Left hindlimb (tissue), 1 donor: ENCODE measurements around the gene P4HB.

Experiments
- DNase-seq: peaks from one replicate; pipeline ENCODE4 v3.0.0-alpha.2; 2018

P4HB gene

DNA sequence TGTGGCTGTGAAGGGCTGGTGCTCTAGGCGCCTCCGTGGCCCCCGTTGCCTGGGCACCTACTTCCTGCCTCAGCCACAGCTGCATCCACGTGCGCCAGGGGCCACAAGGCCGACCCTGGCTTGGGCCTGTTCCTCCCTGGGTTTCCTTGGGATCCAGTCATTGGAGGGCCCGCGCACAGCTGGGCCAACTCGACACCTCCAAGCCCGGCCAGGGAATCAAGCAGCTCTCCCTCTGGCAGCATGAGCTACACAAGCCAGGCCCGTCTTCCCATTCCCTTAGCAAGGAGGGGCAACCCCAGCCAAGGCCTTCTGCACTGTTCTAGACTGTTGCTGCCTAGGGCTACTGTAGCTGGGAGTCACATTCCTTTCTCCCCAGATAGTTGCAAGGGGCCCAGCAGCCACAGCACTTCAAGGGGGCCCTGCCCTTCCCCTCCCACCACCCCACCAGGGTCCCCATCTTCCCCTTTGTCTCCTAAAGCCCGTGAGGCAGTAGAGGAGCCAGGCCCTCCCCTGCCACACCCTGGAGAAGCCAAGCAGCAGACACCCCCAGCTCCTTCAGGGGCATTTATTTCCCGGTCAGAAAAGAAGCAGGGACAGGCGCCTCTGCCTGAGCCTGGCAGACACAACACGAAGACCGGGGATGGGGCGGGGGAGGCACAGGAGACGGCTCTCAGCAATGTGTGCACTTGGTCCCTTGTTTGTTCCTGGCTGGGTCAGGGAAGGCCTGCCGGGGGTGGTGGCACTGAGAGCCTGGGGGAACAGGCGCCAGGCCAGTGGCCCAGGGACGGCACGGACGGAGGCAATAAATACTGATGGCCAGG, 7.0 kb upstream of the P4HB start:
- DNase-seq = no peak

DNA sequence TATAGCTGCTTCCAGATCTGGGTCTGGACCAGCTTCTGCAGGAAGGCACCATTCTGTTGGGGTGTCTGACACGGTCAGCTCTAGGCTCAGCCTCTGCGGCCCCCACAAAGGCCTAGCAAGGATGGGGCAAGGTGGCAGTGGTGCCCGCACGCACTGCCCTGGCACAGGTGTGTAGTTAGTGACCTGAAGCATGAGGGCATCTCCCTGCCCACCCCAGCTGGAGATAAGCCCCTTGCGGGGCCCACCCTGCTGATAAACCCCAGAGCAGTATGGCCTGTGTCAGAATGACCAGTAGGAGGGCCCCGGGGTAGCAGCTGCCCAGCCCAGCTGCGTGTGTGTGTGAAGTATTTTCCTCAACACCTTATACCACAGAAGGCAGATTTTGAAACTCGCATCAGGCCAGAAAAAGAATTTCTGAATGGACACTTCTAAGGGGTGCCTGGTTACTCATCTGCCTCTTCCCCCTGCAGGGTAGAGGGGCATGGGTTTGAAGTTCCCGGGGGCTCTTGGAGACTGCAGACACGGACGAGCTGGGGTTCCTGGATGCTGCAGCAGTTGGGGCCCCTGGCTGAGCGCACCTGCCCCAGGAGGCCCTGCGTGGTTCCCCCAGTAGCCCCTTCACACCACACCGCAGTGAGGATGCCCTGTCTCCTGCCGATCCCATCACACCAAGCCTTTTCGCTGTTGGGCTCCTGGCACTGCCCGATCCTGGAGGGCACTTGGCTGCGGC, 6.3 kb upstream of the P4HB start:
- DNase-seq = no peak

DNA sequence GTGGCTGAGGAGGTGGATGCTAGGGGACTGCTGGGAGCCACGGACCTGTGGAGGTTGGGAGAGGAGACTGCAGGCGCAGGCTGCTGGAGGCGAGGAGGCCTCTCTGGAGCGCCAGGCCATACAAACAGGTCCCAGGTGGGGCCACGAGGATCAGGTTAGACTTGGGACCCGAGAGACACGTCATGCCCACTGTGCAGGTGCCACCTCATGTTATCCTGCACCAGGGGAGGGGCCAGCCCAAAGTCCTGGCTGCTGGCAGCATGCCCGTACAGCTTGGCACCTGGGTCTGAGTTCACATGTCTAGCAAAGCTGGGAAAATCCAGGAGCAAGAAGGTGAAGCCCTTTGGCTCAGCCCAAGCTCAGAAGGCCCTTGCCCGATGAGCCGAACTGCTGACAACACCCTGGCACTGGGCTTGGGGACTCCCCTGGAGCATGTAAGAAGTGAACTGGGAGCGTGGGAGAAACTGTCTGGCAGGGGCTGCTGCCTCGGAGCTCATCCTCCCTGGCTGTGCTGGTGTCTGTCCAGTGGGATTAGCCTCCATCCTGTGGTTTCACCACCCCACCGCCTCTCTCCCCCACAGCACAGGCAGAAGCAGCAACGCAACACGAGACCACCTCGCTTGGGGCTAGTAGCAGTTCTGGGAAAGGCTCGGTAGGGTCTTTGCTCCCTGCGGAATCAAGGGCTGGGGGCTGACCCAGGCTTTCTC, 5.6 kb upstream of the P4HB start:
- DNase-seq = no peak

DNA sequence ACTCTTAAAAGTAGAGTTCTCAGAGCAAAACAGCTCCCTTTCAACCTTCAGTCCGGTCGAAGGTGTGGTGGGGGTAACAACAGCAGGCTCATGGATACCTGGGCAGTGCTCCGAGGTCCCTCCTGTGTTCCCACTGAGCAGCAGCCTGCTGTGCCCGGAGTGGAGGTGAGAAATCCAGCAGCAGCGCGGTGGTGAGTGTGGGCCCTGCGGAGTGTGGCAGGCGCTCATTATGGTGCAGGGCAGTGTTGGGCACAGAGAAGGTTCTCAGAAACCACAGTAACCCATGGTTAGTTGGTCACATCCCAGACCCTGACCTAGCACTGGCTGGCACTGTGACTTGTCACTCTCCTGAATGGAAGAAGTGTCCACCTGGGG, 5.0 kb upstream of the P4HB start:
- no peak for DNase-seq

DNA sequence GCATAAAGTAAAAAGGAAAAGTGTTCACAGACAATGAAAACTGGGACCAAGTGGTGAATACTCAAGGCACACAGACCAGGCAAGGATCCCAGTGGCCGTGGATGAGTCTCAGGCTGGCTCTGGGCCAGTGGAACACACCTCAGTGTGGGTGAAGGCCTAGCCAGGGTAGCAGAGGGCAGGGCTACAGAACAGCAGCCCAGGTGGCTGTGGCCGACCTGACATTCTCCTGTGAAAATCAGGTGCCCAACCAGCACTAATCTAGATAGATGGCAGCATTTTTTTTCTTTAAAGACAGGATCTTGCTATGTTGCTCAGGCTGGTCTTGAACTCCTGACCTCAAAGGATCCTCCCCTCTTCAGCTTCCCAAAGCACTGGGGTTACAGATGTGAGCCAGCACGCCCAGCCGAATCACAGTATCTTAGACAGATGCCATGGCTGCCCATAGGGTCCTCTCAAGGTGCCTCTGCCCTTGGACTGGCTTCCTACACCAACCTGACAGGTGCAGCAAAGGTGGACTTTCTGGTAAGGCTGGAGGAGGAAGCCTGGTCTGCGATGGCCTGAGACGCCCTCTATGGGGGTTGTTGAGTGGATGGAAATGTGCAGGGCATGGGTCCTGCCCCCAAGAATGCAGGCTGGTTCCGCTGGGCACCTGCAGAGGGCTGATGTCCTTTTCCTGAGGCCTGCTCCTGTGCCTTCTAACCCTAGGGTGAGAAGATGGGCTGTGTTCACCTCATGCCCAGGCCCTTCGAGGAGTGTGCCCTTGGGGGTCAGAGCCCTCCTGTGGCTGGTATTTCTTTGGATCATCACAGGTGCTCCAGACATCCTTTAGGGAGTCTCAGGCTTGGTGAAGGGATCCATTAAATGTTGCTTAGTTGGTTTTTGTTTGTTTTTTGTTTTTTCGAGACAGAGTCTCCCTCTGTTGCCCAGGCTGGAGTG, 3.8 kb upstream of the P4HB start:
- DNase-seq = no peak

DNA sequence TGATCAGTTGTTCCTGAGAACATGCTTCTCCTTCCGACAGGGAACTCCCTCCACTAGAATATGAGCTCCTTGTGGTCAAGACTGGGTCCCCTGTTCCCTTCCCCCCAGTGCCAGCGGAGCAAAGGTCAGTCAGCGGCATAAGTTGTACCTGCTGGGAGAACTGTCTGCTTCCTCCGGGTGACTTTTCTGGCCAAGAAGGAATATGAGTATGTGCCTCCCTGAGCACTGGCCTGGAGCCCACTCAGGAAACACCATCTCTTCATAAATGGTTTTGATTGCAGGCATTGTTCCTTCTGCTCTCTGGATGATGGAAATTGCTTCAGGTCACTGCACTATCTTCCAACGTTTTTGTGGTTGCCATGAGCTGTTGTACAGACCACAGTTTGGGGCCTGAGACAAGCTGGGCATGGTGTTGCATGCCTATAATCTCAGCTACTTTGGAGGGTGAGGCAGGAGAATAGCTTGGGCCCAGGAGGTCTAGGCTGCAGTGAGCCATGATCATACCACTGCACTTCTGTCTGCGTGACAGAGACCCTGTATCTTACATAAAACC, 2.9 kb upstream of the P4HB start:
- DNase-seq = no peak

DNA sequence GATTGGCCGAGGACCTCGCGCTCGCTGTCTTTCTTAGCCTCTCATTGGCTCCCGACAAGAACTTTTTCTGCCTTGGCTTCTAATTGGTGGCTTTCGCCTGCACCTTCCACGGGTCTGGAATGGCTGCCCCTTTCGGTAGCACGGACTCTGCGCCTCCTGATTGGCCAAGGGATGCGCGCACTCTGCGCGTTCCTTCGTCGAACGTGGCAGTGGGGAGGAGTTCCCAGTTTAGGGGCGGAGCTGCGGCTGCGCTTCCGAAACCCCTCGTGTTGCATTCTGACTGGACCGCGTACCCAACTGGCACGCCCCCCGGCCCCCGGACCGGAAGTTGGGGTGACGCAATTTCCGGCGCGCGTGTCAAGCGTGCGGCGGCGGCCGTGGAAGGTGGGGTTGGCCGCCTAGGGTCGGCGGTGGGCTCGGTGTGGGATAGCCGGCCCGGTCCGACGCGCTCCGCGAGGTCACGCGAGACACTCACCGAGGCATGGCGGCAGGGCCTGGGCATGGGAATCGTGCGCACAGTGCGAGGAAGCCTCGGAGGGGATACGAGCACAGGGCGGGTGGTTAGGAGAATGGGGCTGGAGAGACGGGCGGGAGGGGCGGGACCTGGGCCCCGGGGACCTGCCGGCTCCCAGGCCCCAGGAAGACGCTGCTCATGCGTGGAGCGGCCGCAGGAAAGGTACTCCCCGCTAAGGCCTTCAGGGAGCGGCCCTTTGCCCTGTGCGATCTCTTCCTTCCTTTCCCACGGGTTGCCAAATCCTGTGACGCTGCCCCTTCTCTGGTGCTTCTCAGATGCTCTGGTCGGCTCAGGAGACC, 627 bp upstream of the P4HB start:
- peak; percentile 100 for DNase-seq

DNA sequence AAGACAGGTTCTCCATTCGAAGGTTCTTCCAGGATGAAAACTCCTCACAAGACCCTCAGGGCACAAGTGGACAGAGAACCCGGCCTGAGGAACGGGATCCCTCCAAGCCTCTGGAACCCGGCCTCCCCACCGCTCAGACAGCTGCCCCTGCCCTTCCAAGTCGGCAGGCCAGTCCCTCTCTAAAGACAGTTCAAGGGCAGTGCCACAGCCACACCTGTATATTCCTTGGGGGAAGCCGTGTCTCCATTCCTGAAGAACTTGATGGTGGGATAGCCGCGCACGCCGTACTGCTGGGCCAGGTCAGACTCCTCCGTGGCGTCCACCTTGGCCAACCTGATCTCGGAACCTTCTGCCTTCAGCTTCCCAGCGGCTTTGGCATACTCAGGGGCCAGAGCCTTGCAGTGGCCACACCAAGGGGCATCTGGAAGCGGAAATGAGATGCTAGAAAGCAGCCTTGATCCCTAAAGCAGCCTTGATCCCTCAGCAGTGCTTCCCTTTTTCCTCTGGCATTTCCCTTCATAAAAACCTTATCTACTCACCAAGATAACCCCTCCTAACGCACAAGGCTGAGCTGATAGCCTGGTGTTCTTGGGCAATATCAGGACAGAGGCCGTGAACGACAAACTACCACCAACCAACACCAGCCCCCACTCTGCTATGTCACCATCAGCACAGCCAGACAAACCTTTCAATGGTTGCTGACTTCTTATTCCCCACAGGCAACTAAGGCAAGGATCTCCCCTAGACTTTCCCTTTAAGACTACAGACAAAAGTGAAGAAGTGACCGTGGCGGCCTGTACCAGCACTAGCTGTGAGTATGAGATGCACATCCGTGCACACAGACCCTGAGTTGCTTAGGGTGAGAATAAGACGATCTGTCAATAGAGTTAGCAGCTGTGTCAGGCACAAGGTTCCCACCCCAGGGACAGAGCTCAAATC, 1.1 kb downstream of the P4HB start:
- DNase-seq = no peak

DNA sequence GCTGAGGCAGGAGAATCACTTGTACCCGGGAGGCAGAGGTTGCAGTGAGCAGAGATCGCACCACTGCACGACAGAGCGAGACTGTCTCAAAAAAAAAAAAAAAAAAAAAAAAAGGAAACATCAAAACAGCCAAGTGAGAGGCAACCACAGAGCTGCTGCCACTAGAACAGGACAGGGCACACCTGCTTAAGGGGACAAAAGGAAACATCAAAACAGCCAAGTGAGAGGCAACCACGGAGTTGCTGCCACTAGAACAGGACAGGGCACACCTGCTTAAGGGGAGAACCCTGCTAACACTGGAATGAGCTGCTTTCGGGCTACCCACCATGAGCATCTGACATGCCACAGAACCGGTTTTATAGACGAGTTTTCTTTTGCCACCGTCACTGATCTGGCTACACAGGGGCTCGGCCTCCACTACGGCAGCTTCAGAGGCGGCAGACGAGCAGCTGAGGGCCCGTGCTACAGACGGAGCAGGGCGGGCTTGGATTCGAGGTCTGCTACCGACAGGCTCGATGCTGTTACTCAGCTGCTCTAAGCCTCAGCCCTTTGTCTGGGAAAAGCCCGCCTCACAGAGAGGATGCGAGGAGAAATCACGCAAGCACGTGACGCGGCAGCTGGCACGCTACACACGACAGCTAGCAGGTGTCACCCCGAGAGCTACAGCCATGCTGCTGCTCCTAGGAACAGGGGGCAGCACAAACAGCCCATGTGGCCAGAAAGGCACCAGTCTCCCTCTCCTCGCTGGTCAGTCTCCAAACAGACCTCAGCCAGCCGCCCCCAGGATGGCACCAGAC, 2.0 kb downstream of the P4HB start:
- no peak for DNase-seq

DNA sequence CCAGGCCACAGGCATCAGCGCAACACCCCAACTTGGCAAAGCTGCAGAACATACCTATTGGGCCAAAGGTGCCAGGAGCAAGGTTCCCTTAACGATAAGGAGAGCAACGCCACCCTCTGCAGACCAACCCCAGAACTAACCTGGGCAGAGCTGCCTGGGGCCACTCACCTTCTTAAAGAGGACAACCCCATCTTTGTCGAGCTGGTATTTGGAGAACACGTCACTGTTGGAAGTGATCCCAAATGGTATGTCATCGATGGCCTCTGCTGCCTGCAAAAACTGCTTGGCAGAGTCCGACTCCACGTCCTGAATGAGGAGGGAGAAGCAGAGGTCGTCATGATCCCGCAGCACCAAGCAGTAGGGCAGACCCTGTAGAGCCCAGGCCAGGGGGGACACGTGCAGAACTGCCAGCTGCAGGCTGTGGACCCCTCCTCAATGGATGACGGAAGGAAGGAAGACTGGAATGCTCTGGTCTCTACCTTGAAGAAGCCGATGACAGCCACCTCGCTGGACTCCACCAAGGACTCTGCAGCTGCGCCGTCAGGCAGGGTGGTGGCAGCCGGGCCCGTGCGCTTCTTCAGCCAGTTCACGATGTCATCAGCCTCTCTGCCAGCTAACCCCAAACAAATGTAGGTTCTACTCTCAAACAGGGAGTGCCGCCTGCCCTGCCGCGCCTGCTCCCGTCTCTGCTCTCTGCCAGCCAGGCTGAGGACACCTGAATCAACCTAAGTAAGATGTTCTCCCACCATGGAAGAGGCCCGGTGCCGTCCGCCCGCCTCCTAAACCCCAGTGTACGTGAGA, 5.2 kb downstream of the P4HB start:
- no peak for DNase-seq

DNA sequence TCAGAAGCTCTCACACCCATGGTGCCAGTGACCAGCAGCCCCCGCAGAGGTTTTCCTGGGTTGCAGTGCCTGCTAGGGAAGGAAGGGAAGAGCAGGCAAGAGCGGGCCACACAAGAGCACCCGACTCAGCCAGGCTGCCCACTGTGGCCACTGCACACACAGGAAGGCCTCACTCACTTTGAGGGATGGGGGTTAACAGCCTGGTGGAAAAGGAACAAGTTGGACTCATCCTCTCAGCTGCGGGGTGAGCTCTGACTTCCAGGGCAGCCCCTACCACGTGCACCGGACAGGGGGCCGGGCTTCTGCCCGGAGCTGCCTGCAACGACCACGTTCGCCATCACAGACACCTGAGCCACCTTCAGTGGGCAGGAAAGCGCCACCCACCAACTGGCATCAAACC, 8.1 kb downstream of the P4HB start:
- no peak for DNase-seq

DNA sequence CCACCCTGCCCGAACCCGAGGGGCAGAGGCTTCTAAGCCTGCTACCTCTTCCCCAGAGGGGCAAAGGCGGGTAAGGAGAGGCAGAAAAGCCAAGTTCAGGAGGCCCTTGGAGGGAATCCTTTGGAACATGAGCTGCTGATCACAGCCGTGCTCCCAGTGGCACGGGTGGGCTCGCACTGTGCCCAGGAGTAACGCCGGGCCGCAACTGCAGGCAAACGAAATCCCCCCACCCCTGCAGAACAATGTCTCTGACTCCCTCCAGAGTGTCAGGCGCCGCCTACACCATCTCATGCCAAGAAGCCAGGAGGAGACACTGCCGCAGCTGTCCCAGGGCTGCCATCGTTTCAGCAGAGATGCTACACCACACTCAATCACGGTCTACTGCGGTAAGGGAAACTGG, 8.9 kb downstream of the P4HB start:
- no peak for DNase-seq

DNA sequence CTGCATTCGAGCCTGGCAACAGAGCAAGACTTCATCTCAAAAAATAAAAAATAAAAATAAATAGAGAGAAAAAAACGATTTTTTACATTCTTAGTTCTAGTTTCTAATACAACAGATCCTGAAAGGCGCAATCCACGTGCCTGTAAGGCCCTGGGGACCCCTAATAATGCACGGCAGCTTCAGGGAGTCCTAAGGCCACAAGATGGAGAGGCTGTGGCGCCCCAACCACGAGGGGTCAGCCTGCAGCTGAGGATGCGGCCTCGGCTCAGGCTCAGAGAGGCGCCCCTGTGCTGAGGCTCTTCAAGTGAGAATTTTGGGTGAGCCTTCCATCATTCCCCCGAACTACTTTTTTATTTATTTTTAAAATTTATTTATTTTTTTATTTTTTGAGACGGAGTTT, 10.9 kb downstream of the P4HB start:
- no peak for DNase-seq

DNA sequence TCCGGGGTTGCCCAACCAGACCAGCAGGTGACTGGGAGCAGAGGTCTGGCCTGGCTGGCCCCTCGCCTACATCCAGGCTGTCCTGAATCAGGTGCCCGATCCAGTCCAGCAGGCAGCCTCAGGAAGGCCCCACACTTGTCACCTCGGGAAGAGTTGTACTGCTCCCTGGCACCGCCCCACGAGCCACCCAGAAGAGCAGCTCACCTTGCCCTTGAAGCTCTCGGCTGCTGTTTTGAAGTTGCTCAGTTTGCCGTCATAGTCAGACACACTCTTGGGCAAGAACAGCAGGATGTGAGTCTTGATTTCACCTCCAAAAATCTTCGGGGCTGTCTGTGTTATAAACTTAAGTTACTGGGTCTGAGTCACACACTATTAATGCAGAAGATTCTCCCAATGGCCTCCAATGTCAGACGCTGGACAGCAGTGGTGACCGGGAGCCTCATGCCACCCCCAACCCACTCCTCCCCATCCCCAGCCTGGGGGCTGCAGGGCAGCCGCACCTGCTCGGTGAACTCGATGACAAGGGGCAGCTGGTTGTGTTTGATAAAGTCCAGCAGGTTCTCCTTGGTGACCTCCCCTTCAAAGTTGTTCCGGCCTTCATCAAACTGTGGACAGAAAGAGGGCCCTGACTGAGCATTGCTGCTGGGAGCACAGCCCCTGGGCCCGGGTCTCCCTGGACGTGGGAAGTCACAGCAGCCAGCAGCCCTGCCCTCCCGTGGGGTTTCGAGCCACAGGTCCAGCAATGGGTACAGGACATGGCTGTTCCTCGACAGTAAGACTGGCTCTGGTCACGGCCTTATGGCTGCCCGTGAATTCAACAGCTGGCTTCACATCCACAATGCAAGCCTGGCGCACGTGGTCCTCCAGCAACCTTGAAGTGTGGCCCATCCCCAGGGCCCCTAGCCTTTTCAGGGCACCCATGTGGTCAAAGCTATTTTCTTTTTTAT, 13.3 kb downstream of the P4HB start:
- DNase-seq = no peak

DNA sequence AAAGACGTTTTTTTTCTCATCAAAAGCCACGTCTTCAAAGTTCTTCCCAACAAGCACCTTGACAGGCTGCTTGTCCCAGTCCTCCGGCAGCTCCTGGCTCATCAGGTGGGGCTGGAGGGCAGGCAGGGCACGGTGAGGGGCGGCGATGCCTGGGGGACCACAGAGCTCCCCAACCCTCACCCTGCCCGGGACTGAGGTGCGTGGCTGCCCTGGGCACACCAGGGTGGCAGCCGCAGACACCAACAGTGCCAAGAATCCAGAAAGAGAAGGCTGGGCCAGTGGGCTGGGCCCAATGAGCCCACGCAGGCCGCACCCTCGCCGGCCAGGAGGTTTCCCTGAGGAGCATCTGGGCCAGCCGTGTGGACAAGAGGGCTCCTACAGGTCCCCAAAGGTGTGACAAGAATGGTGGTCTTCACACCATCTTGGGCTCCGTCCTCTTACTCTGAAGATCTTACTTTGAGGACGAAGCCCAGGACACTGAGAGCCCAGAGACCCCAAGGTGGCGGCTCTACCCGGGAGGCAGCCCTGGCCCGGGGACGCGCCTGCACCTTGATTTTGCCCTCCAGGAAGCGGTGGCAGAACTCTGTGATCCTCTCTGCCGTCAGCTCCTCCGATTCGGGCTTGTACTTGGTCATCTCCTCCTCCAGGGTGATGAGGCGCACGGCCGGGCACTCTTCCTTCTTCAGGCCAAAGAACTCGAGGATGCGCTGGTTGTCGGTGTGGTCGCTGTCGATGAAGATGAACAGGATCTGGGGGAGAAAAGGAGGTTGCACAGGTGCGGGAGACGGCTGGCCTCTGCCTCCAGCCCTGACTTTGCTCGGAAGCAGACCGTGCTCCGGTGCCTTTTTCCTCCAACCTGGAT, 14.2 kb downstream of the P4HB start:
- no peak for DNase-seq

DNA sequence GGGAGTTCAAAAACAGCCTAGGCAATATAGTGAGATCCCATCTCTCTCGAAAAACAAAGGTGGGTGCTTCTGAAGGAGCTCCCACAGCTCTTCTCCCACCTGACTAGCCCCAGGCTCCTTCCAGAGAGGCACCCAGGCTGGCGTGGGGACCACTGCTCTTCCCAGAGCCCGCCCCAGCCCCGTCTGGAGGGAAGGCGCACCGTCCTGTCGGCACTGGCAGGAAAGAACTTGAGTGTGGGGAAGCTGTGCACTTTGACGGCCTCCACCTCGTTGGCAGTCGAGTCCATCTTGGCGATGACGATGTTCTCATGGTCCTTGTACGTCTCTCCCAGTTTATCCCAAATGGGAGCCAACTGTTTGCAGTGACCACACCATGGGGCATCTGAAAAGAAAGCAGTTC, 15.0 kb downstream of the P4HB start:
- no peak for DNase-seq
